ENCODE results near the gene CACNA1F. TPM values are rescaled to one million over a fixed set of nuclear protein-coding genes. Genes with fewer than 3 reads are reported as not detected.

The CACNA1F gene
- total RNA-seq, 1 donor from 2014 or later = 1.4 TPM

- TF ChIP-seq CTCF (IDR thresholded peaks at IDR 0.05) = no peak
- Histone ChIP-seq H3K9me3 (no peaks in the 10 kb centered on the region), H3K4me1 (no peaks in the 10 kb centered on the region), H3K27me3 (no peaks in the 10 kb centered on the region), H3K36me3 (no peaks in the 10 kb centered on the region), H3K27ac (no peak overlapping the region), H3K4me3 (no peak overlapping the region)
- intact Hi-C loops (cut with DNase I) = no loop called here
- ATAC-seq = no peak
- DNase-seq = no peak
Measured at GRCh38 chrX:49233887-49234555, 881 bp upstream of the CACNA1F start.

- Histone ChIP-seq H3K27ac (no peak overlapping the region), H3K4me3 (no peak overlapping the region), H3K27me3 (no peaks in the 10 kb centered on the region), H3K4me1 (no peaks in the 10 kb centered on the region), H3K36me3 (no peaks in the 10 kb centered on the region), H3K9me3 (no peaks in the 10 kb centered on the region)
- TF ChIP-seq CTCF (IDR thresholded peaks at IDR 0.05) = no peak
- DNase-seq = no peak
- ATAC-seq = no peak
- intact Hi-C loops (cut with DNase I) = no loop called here
Measured at GRCh38 chrX:49232525-49232924, 615 bp downstream of the CACNA1F start.

- no peak overlapping the region for H3K27ac ChIP-seq
- no peaks in the 10 kb centered on the region for H3K4me1 ChIP-seq
- no peak overlapping the region for H3K4me3 ChIP-seq
- no peak for TF ChIP-seq CTCF (IDR thresholded peaks at IDR 0.05)
- H3K27me3 ChIP-seq = no peaks in the 10 kb centered on the region
- no peaks in the 10 kb centered on the region for H3K9me3 ChIP-seq
- DNase-seq = no peak
- no peaks in the 10 kb centered on the region for H3K36me3 ChIP-seq
- intact Hi-C loops (cut with DNase I) = no loop called here
- ATAC-seq = no peak
Measured at GRCh38 chrX:49231333-49232000, 1.7 kb downstream of the CACNA1F start.

- Histone ChIP-seq H3K9me3 (no peaks in the 10 kb centered on the region), H3K4me1 (no peaks in the 10 kb centered on the region), H3K36me3 (no peaks in the 10 kb centered on the region), H3K27ac (peak overlapping the region; percentile 77), H3K4me3 (peak overlapping the region; percentile 43), H3K27me3 (no peaks in the 10 kb centered on the region)
- TF ChIP-seq CTCF (IDR thresholded peaks at IDR 0.05) = peak; percentile 12
- ATAC-seq = peak; percentile 92
- intact Hi-C loops (cut with DNase I) = no loop called here
- DNase-seq = peak; percentile 94
Measured at GRCh38 chrX:49230500-49231232, 2.5 kb downstream of the CACNA1F start.

- DNase-seq = no peak
- Histone ChIP-seq H3K9me3 (no peaks in the 10 kb centered on the region), H3K27ac (no peak overlapping the region), H3K4me3 (no peak overlapping the region), H3K27me3 (no peaks in the 10 kb centered on the region), H3K4me1 (no peaks in the 10 kb centered on the region), H3K36me3 (no peaks in the 10 kb centered on the region)
- TF ChIP-seq CTCF (IDR thresholded peaks at IDR 0.05) = no peak
- intact Hi-C loops (cut with DNase I) = no loop called here
- ATAC-seq = no peak
Measured at GRCh38 chrX:49228185-49228584, 5.0 kb downstream of the CACNA1F start.

Measured in upper lobe of right lung (tissue), 1 donor.